GM23248 (cell line): Measurements from ENCODE around the gene TRIM29. TPM values are rescaled to one million over a fixed set of nuclear protein-coding genes. Genes with fewer than 3 reads are reported as not detected.

Experiments
- DNase-seq: peaks from one replicate; pipeline ENCODE4 v3.0.0-alpha.2; 2015
- H2AFZ ChIP-seq: fragments of 200-600 bp; sonication (generic); 2 replicates; pipeline ENCODE4 v1.6.1; 2016; ENCODE audit warnings: antibody characterized with exemption
- H3F3A ChIP-seq: fragments of 200-600 bp; sonication (generic); 2 replicates; pipeline ENCODE4 v1.6.1; 2016; ENCODE audit warnings: mild to moderate bottlenecking, antibody characterized with exemption, mixed run types; ENCODE audit not compliant: insufficient read depth
- H3K27ac ChIP-seq: fragments of 200-600 bp; sonication (generic); 2 replicates; pipeline ENCODE4 v1.5.1; 2016; ENCODE audit warnings: mild to moderate bottlenecking
- H3K27me3 ChIP-seq: fragments of 200-600 bp; sonication (generic); replicated peaks from 2 replicates; pipeline ENCODE4 v1.6.1; 2016; ENCODE audit warnings: mild to moderate bottlenecking; ENCODE audit not compliant: insufficient read depth
- H3K36me3 ChIP-seq: fragments of 200-600 bp; sonication (generic); 2 replicates; pipeline ENCODE4 v1.6.1; 2016; ENCODE audit warnings: low read depth, mild to moderate bottlenecking
- H3K4me1 ChIP-seq: fragments of 200-600 bp; sonication (generic); 2 replicates; pipeline ENCODE4 v1.6.1; 2016; ENCODE audit warnings: mild to moderate bottlenecking; ENCODE audit not compliant: insufficient read depth
- H3K4me2 ChIP-seq: fragments of 200-600 bp; sonication (generic); one replicate; pipeline ENCODE4 v1.6.1; 2016; ENCODE audit warnings: mild to moderate bottlenecking; ENCODE audit not compliant: unreplicated experiment
- H3K4me3 ChIP-seq: fragments of 200-600 bp; sonication (generic); 2 replicates; pipeline ENCODE4 v1.5.1; 2016; ENCODE audit warnings: mild to moderate bottlenecking
- H3K79me2 ChIP-seq: fragments of 200-600 bp; sonication (generic); 2 replicates; pipeline ENCODE4 v1.6.1; 2016; ENCODE audit warnings: mild to moderate bottlenecking; ENCODE audit not compliant: insufficient read depth
- H3K9ac ChIP-seq: fragments of 200-600 bp; sonication (generic); 2 replicates; pipeline ENCODE4 v1.6.1; 2016; ENCODE audit warnings: mild to moderate bottlenecking
- H3K9me2 ChIP-seq: fragments of 200-600 bp; sonication (generic); 2 replicates; pipeline ENCODE4 v1.6.1; 2016; ENCODE audit warnings: mixed run types, mild to moderate bottlenecking, moderate library complexity; ENCODE audit not compliant: insufficient read depth
- H3K9me3 ChIP-seq: fragments of 200-600 bp; sonication (generic); one replicate; pipeline ENCODE4 v1.6.1; 2017; ENCODE audit warnings: low read depth
- H4K20me1 ChIP-seq: fragments of 200-600 bp; sonication (generic); 2 replicates; pipeline ENCODE4 v1.6.0; 2016; ENCODE audit not compliant: insufficient read depth
- EZH2 ChIP-seq: fragments of 200-600 bp; sonication (generic); IDR thresholded peaks from 2 replicates; pipeline ENCODE4 v1.6.1; 2018; ENCODE audit warnings: antibody characterized with exemption, mild to moderate bottlenecking; ENCODE audit not compliant: insufficient read depth, poor library complexity, severe bottlenecking
- EZH2phosphoT487 ChIP-seq: fragments of 200-600 bp; sonication (generic); IDR thresholded peaks from 2 replicates; pipeline ENCODE4 v1.6.1; 2018; ENCODE audit warnings: antibody characterized with exemption, moderate library complexity, mild to moderate bottlenecking, low read depth; ENCODE audit not compliant: insufficient read depth
- WGBS, 2 experiments: methylation state at CpG; one replicate each; pipeline ENCODE4 v1.1.6; 2015 to 2017; ENCODE audit warnings: low lambda C conversion rate in 2 of 2, low coverage in 1 of 2; ENCODE audit errors: missing lambda C conversion rate in 2 of 2; 5-methylcytosine and 5-hydroxymethylcytosine counted together
- in situ Hi-C: fragments of 300-500 bp; cut with MboI; formaldehyde crosslinking; loops from 2 replicates; pipeline ENCODE4 v1.15.0; 2020
- polyA plus RNA-seq: library from polyadenylated mRNA; unstranded; fragments of >200 nt; fragmentation: Nextera tagmentation; extraction: Ambion mirVana; gene quantifications from 2 replicates; pipeline ENCODE4 v1.2.1, GENCODE V29; 2016
- total RNA-seq: library from RNA; depleted of rRNA; stranded (reverse); fragments of >200 nt; shearing (Covaris generic); gene quantifications from 2 replicates; pipeline ENCODE4 v1.2.3, GENCODE V29; 2014

Gene TRIM29
- total and polyA plus RNA-seq, 2 experiments from 2014 or later: 0.86 TPM; not detected in 1

DNA sequence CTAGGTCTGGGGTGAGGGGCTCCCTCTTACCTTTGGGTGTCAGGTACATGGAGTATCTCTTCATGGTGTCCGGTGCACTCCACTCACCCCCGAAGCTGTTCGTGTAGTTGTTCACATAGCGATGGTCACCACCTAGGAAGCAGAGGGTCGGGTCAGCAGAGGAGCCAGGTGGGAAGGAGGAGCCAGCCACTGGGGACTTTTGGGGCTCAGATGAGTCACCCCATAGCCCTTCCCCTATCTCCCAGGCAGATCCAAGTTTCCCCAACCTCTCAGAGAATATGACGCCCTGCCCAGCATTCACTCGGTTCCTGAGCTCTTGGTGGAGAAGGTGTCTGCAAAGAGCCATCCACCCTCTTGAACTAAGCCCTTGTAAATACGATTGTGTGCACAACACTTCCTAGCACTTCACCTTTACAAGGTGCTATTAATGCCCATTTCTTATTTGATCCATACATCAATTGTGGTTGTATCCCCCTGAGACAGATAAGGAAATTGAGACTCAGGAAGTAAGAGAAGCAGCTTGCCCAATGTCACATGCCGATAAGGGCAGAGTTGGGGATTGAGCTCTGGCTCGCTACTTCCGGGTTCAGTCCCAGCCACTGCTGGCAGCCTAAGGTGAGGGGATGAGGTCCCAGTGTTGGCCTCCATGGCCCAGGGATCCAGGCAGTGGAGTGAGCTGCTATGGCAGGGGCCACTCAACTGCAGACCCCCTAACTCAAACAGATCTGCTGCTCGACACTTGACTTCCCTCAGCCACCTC is 14.8 kb downstream of the TRIM29 start:
- H3F3A ChIP-seq: 0 out of 2 replicates have a peak, but pooled peaks cover 2% of the 10 kb centered on the region
- no peaks in the 10 kb centered on the region for H3K36me3 ChIP-seq
- H3K4me2 ChIP-seq: no peak overlapping the region
- H3K9ac ChIP-seq: no peak overlapping the region
- TF ChIP-seq EZH2 (no peak), EZH2phosphoT487 (no peak)
- DNase-seq: no peak
- no peaks in the 10 kb centered on the region for H3K27me3 ChIP-seq
- no peaks in the 10 kb centered on the region for H3K9me3 ChIP-seq
- in situ Hi-C loops: loop anchor here (25.0 kb wide), 1 partner anchor 636 kb away; no protein-coding TSS in a partner anchor
- H3K79me2 ChIP-seq: no peaks in the 10 kb centered on the region
- WGBS, 2 experiments: 90% methylated on average over 12 of the region's 12 CpGs
- H4K20me1 ChIP-seq: no peaks in the 10 kb centered on the region
- H3K4me1 ChIP-seq: peaks cover 9% of the 10 kb centered on the region
- no peak overlapping the region for H3K4me3 ChIP-seq
- H2AFZ ChIP-seq: no peak overlapping the region
- no peaks in the 10 kb centered on the region for H3K9me2 ChIP-seq
- H3K27ac ChIP-seq: no peak overlapping the region

DNA sequence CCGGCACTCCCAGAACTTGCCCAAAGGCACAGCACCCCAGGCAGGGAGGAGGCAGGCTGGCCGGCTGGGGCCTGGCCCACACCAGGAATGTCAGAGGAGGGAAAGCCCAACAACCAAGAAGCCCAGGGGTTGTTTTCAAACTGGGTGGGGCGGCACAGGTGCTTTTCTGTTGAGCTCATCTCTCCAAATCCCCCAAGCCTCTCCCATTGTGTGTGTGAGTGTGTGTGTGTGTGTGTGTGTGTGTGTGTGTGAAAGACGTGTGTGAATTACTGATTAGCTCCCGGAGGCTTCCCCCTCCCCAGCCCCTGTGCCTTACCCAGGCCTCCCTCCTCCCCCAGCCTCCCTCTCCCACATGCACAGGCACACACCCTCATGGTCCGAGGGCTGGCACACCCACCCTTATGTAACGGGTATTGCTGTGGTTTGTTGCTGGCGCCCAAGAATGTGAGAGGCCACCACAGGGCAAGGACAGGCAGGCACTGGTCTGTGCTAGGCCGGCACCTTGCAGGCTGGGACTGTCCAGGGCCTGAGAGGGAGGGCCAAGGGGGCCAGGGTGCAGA is 15.9 kb downstream of the TRIM29 start:
- no peak overlapping the region for H3K4me2 ChIP-seq
- no peaks in the 10 kb centered on the region for H3K79me2 ChIP-seq
- peaks cover 9% of the 10 kb centered on the region for H3K4me1 ChIP-seq
- no peak for DNase-seq
- H3K4me3 ChIP-seq: no peak overlapping the region
- H3F3A ChIP-seq: no peaks in the 10 kb centered on the region
- TF ChIP-seq EZH2phosphoT487: no peak
- TF ChIP-seq EZH2: no peak
- in situ Hi-C loops: loop anchor here (25.0 kb wide), 1 partner anchor 635 kb away; no protein-coding TSS in a partner anchor
- H3K9ac ChIP-seq: no peak overlapping the region
- no peaks in the 10 kb centered on the region for H4K20me1 ChIP-seq
- WGBS, 2 experiments: 55 to 58% methylated on average over 7 to 9 of the region's 9 CpGs
- no peaks in the 10 kb centered on the region for H3K27me3 ChIP-seq
- no peaks in the 10 kb centered on the region for H3K9me2 ChIP-seq
- no peak overlapping the region for H2AFZ ChIP-seq
- H3K9me3 ChIP-seq: no peaks in the 10 kb centered on the region
- no peaks in the 10 kb centered on the region for H3K36me3 ChIP-seq
- no peak overlapping the region for H3K27ac ChIP-seq

DNA sequence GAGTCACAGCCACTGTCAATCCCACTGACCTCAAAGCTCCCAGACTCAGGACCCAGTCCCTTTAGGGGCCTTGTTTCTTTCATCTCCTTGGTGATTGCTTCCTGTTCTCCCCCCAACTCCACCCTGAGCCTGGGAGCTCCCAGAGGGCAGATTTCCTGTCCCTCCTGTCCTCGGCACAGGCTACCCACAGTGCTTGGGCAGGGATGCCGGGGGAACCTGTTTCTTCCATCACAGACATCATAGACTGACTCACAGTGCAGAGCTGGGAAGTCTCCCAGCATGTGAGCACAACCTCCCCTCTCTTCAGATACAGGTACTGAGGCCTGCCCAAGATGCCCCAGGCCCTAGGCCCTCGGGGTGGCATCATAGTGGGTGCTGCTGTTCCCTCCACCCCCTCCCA is 16.6 kb downstream of the TRIM29 start:
- DNase-seq: no peak
- H3K9me2 ChIP-seq: no peaks in the 10 kb centered on the region
- no peak overlapping the region for H2AFZ ChIP-seq
- no peak for TF ChIP-seq EZH2
- no peak for TF ChIP-seq EZH2phosphoT487
- H3K79me2 ChIP-seq: no peaks in the 10 kb centered on the region
- H3F3A ChIP-seq: no peaks in the 10 kb centered on the region
- WGBS, 2 experiments: 68 to 74% methylated on average over 3 of the region's 3 CpGs
- no peaks in the 10 kb centered on the region for H4K20me1 ChIP-seq
- no peaks in the 10 kb centered on the region for H3K36me3 ChIP-seq
- H3K27ac ChIP-seq: no peak overlapping the region
- in situ Hi-C loops: loop anchor here (25.0 kb wide), 1 partner anchor 634 kb away; no protein-coding TSS in a partner anchor
- no peaks in the 10 kb centered on the region for H3K9me3 ChIP-seq
- no peak overlapping the region for H3K9ac ChIP-seq
- H3K4me3 ChIP-seq: no peak overlapping the region
- H3K4me2 ChIP-seq: no peak overlapping the region
- H3K4me1 ChIP-seq: peaks cover 9% of the 10 kb centered on the region
- H3K27me3 ChIP-seq: no peaks in the 10 kb centered on the region

DNA sequence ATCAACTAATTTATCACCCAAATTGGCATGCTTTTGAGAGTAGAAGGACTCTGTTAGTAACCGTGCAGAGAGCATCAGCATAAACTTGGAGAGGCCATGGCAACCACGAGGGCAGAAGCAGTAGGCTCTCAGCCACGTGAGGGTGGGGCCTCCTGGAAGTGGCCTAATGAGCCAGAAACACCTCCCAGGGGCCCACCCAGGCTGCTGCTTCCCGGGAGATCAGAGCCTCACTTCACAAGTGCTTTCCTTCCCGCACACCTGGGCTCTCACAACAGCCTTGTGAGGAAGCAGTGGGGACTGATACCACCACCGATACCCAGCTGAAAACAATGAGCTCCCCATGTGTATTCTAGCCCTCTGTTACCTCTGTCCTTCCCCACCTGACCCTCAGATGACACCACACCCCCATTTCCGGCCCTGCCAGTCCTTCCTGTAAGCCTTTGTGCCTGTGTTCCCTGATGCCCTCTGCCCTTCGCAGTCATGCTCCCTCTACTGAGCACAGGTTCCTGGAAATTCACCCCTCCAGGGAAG is 17.0 kb downstream of the TRIM29 start:
- Histone ChIP-seq H3K27me3 (no peaks in the 10 kb centered on the region), H3K27ac (no peak overlapping the region), H4K20me1 (no peaks in the 10 kb centered on the region), H3K4me1 (peaks cover 9% of the 10 kb centered on the region), H3K9me2 (no peaks in the 10 kb centered on the region), H3F3A (no peaks in the 10 kb centered on the region), H3K9me3 (no peaks in the 10 kb centered on the region), H3K79me2 (no peaks in the 10 kb centered on the region), H3K36me3 (no peaks in the 10 kb centered on the region), H3K4me2 (no peak overlapping the region), H2AFZ (no peak overlapping the region), H3K4me3 (no peak overlapping the region), H3K9ac (no peak overlapping the region)
- in situ Hi-C loops: loop anchor here (25.0 kb wide), 1 partner anchor 634 kb away; no protein-coding TSS in a partner anchor
- WGBS, 2 experiments: 50 to 55% methylated on average over 8 of the region's 8 CpGs
- TF ChIP-seq EZH2phosphoT487 (no peak), EZH2 (no peak)
- DNase-seq: no peak
